Naive thymus-derived CD8-positive, alpha-beta T cell (primary cell): ENCODE data around the gene GRIP2. TPM values are rescaled to one million over a fixed set of nuclear protein-coding genes. Genes with fewer than 3 reads are reported as not detected.

Source experiments
- ATAC-seq, 2 donors: fragments of 150-1000 bp; cut with Tn5 transposase in 1 of 2; sonication (Bioruptor Pico), chemical (Tn5 transposase) in 1 of 2; 1 replicate in 1 of 2; 2 replicates in 1 of 2; pipeline ENCODE4 v1.10.0; 2021; ENCODE audit warnings: mild to moderate bottlenecking in 2 of 2, moderate library complexity in 2 of 2
- POLR2A ChIA-PET: fragments of 350-600 bp; sonication (Branson Sonifier 250); formaldehyde crosslinking; loops from one replicate; lab custom pipeline; 2021; ENCODE audit warnings: antibody characterized with exemption; lab: Charles Lee
- DNase-seq, 10 donors: peaks; one replicate each; pipeline versions ENCODE4 v3.0.0 to v3.0.0-alpha.2; 2020 to 2022
- H3K27ac Mint-ChIP-seq, 10 donors: one replicate each; pipeline ENCODE4 v1.8.0; 2020 to 2022; ENCODE audit warnings: mild to moderate bottlenecking in 10 of 10, mixed read lengths in 10 of 10, moderate library complexity in 4 of 10, inconsistent platforms in 1 of 10
- H3K27me3 Mint-ChIP-seq, 5 donors: one replicate each; pipeline ENCODE4 v1.8.0; 2021 to 2022; ENCODE audit warnings: mixed read lengths in 5 of 5
- H3K36me3 Mint-ChIP-seq, 3 donors: one replicate each; pipeline ENCODE4 v1.8.0; 2020 to 2022; ENCODE audit warnings: mixed read lengths in 3 of 3, mild to moderate bottlenecking in 2 of 3, inconsistent platforms in 1 of 3
- H3K4me1 Mint-ChIP-seq, 4 donors: one replicate each; pipeline ENCODE4 v1.8.0; 2021 to 2022; ENCODE audit warnings: mixed read lengths in 4 of 4
- H3K4me3 Mint-ChIP-seq, 10 donors: one replicate each; pipeline ENCODE4 v1.8.0; 2020 to 2022; ENCODE audit warnings: mild to moderate bottlenecking in 10 of 10, mixed read lengths in 10 of 10, moderate library complexity in 6 of 10, inconsistent platforms in 1 of 10
- H3K9me3 Mint-ChIP-seq, 9 donors: one replicate each; pipeline ENCODE4 v1.8.0; 2020 to 2022; ENCODE audit warnings: mixed read lengths in 9 of 9, mild to moderate bottlenecking in 3 of 9, inconsistent platforms in 1 of 9, moderate library complexity in 1 of 9
- polyA plus RNA-seq, 3 donors: library from polyadenylated mRNA; unstranded; fragments of 300-500 nt; fragmentation: Illumina TruSeq; gene quantifications; one replicate each; pipeline ENCODE4 v1.2.3, GENCODE V29; 2021
- total RNA-seq, 8 experiments: library from RNA in 2 of 8; stranded (reverse) in 2 of 8; gene quantifications; one replicate each; pipeline ENCODE4 v1.2.3 and lab custom pipeline; 2021 to 2026

GRIP2 gene
- total and polyA plus RNA-seq, 5 experiments from 2014 or later, result not detected

DNA sequence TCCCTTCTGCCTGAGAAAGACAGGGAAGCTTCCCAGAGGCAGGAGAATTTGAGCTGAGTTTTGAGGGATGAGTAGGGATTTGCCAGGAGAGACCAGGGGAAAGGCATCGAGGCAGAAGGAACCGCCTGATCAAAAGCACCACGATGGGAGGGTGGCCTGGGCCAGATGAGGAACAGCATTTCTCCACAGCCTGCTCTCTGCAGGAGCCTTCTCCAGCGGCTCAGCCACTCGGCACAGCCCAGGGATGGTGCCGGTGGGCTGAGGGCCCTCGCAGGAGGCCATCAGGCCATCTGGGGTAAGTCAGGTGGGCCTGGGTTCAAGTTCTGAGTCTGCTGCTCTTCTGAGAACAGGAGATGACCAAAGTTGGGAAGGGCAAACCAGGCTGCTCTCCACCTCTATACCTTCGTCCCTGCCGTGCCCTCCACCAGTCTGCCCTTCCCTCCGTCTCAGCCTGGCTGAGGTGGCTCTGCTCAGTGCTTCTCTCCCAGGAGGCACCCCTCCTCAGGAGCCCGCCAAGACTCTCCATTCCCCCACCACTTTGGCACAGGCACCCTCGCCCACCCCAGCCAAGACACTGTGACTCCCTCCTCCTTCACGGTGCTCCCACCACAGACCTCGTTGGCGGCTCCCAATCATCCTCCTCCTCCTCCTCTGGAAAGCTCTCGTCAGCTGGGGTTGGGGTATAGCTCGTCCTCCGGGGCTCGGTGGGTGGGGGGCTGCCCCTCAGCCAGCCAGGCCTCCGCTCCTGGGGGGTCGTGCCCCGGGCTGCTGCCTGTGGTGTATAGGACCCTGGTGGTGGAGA lies 34.9 kb downstream of the GRIP2 start:
- peaks cover 2 to 22% (median 6%) of the 10 kb centered on the region in 3 donors for H3K36me3 Mint-ChIP-seq
- H3K4me1 Mint-ChIP-seq, result peaks cover 0 to 11% (median 5%) of the 10 kb centered on the region in 4 donors
- DNase-seq (no peak), ATAC-seq (no peak)
- H3K27me3 Mint-ChIP-seq, result peaks cover 0 to 10% (median 2%) of the 10 kb centered on the region in 5 donors
- no peak overlapping the region for H3K27ac Mint-ChIP-seq
- POLR2A ChIA-PET, result no interaction called here
- no peak overlapping the region for H3K4me3 Mint-ChIP-seq
- H3K9me3 Mint-ChIP-seq, result peaks cover 5 to 33% (median 16%) of the 10 kb centered on the region in 9 donors

DNA sequence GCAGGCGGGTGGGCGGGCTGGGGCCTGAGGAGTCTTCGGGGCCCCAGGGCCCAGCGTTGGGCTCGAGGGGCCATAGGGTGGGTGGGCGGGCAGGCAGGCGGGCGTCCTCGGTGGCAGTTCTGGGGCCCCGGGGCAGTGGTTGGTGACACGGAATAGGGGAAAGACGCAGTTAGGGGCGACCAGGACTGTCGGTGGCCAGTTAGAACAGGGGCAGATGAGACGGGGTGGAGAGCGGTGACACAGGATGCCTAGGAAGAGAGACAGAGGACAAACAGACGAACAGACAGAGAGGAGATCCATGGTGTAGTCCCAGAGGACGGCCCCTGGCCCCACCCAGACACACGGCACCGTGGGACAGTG lies 36.5 kb downstream of the GRIP2 start:
- H3K9me3 Mint-ChIP-seq, result peaks cover 5 to 39% (median 16%) of the 10 kb centered on the region in 9 donors
- ATAC-seq (no peak), DNase-seq (no peak)
- peak overlapping the region in 1 of 10 donors; percentile 80 for H3K27ac Mint-ChIP-seq
- no peak overlapping the region for H3K4me3 Mint-ChIP-seq
- H3K27me3 Mint-ChIP-seq, result peaks cover 0 to 8% (median 2%) of the 10 kb centered on the region in 5 donors
- peaks cover 2 to 26% (median 6%) of the 10 kb centered on the region in 3 donors for H3K36me3 Mint-ChIP-seq
- H3K4me1 Mint-ChIP-seq, result peaks cover 0 to 8% (median 2%) of the 10 kb centered on the region in 4 donors
- POLR2A ChIA-PET, result no interaction called here

DNA sequence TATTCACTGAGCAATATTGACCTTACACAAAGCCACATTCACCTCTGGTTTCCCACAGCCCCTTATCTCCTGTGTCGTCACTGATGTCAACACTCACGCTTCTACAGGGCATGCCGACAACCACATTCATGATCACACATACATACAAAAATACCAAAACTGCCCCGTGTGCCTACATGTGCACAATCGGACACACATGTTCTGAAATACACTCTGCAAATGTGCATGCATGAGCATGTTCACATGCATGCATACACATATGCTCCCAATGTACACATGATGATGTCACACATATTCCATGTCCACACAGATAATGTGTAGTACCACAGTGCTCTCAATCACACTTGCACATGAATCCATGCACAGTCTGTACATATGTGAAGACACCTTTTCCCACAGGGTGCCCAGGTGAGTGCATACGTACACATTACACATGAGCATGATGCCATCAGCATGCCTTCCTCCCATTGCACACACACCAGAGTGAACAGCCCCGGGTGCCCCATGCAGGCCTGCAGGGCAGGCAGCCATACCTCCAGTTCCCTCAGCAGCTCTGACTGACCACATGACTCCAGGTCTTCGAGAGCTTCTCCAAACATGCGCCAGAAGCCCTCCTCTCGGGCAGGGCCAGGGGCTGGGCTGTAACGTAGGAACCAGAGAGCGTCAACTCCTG lies 37.0 kb downstream of the GRIP2 start:
- ATAC-seq (no peak), DNase-seq (no peak)
- H3K4me3 Mint-ChIP-seq, result no peak overlapping the region
- H3K36me3 Mint-ChIP-seq, result peaks cover 2 to 26% (median 6%) of the 10 kb centered on the region in 3 donors
- peaks cover 0 to 3% (median under 1%) of the 10 kb centered on the region in 4 donors for H3K4me1 Mint-ChIP-seq
- H3K27me3 Mint-ChIP-seq, result peaks cover 0 to 11% (median 2%) of the 10 kb centered on the region in 5 donors
- POLR2A ChIA-PET, result no interaction called here
- peaks cover 5 to 39% (median 16%) of the 10 kb centered on the region in 9 donors for H3K9me3 Mint-ChIP-seq
- H3K27ac Mint-ChIP-seq, result no peak overlapping the region

DNA sequence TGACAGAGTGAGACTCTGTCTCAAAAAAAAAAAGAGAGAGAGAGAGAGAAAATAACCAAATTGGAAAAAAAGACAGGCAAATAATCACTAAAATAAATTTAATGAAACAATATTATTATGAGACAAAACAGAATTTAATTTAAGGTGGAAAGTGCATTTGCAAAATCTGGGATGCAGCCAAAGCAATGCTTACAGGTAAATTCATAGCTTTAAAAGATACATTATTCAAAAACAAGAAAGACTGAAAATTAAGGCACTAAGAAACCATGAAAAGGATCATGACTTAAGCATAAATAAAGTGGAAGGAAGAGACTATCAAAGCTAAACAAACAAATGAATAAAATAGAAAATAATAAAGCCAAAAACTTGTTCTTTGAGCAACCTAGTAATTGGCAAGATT lies 37.7 kb downstream of the GRIP2 start:
- no peak overlapping the region for H3K27ac Mint-ChIP-seq
- ATAC-seq (no peak), DNase-seq (no peak)
- no peak overlapping the region for H3K4me3 Mint-ChIP-seq
- peaks cover 2 to 15% (median 6%) of the 10 kb centered on the region in 5 donors for H3K27me3 Mint-ChIP-seq
- POLR2A ChIA-PET, result no interaction called here
- peaks cover 5 to 39% (median 16%) of the 10 kb centered on the region in 9 donors for H3K9me3 Mint-ChIP-seq
- H3K36me3 Mint-ChIP-seq, result peaks cover 2 to 26% (median 7%) of the 10 kb centered on the region in 3 donors
- H3K4me1 Mint-ChIP-seq, result no peaks in the 10 kb centered on the region

DNA sequence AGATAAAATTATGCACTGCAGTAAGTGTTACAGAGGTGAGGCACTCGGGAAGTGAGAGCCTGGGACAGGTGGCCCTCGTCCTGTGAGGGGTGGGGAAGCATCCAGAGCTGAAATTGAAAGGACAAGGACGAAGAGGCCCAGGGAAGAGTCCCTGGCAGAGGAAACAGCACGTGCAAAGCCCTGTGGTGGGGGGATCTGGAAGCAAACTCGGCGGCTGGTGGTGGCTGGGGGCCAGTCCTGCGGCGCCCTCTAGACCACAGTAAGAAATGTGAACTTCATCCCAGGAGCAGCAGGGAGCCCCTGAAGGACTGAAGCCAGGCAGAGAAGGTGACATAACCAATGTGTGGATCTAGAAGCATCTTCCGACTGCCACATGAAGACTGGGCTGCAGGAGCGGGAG lies 42.8 kb downstream of the GRIP2 start:
- no peak for DNase-seq
- Mint-ChIP-seq H3K27me3 (peaks cover 0 to 14% (median 10%) of the 10 kb centered on the region in 5 donors), H3K36me3 (peaks cover 1 to 17% (median 2%) of the 10 kb centered on the region in 3 donors), H3K27ac (peak overlapping the region in 1 of 10 donors; percentile 12), H3K4me3 (no peak overlapping the region), H3K4me1 (no peaks in the 10 kb centered on the region), H3K9me3 (peaks cover 2 to 27% (median 9%) of the 10 kb centered on the region in 9 donors)
- POLR2A ChIA-PET, result no interaction called here
- no peak for ATAC-seq

DNA sequence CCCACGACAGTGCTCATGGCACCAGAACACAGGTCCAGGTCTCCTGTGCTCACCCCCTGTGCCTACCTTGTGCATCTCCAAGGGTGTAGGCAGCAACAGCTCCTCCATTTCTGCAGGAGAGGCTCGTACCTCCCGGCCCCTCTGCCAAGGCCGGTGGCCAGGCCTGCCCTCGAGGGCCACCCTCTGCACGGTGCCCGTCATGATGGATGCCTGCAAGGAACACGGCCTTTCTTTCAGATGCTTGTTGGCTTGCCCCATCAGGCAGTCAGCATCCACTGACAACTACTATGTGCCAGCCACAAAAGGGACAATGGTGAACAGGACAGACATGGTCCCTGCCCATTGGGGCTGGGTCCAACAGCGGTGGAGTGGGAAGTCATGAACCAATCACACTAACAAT lies 43.8 kb downstream of the GRIP2 start:
- Mint-ChIP-seq H3K9me3 (peaks cover 0 to 17% (median 4%) of the 10 kb centered on the region in 9 donors), H3K36me3 (peaks cover 0 to 7% (median 1%) of the 10 kb centered on the region in 3 donors), H3K27ac (peak overlapping the region in 1 of 10 donors; percentile 53), H3K27me3 (peaks cover 0 to 14% (median 10%) of the 10 kb centered on the region in 5 donors), H3K4me1 (no peaks in the 10 kb centered on the region), H3K4me3 (no peak overlapping the region)
- POLR2A ChIA-PET, result no interaction called here
- no peak for ATAC-seq
- no peak for DNase-seq

DNA sequence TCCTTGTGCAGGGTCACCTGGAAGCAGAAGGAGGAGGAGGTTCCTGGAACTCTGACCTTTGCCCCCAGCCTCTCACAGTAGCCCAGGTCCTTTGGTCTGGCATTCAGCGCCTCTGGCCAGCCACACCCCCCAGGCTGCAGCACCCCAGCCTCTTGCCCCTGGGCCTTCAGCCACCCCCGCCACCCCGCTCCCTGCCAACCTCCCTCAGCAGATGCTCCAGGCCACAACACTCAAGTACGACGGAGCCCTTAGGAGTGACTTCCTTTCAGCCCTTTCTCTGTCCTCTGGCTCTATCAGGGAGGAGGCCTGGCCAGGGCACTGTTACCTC lies 45.2 kb downstream of the GRIP2 start:
- Mint-ChIP-seq H3K27ac (no peak overlapping the region), H3K27me3 (peaks cover 0 to 14% (median 10%) of the 10 kb centered on the region in 5 donors), H3K36me3 (peaks cover 1 to 5% (median 4%) of the 10 kb centered on the region in 3 donors), H3K9me3 (peaks cover 0 to 3% (median 0%) of the 10 kb centered on the region in 9 donors), H3K4me3 (no peak overlapping the region), H3K4me1 (peaks cover 0 to 2% (median 0%) of the 10 kb centered on the region in 4 donors)
- POLR2A ChIA-PET, result no interaction called here
- peak in 1 of 10 donors; percentile 32 for DNase-seq
- ATAC-seq, result no peak

DNA sequence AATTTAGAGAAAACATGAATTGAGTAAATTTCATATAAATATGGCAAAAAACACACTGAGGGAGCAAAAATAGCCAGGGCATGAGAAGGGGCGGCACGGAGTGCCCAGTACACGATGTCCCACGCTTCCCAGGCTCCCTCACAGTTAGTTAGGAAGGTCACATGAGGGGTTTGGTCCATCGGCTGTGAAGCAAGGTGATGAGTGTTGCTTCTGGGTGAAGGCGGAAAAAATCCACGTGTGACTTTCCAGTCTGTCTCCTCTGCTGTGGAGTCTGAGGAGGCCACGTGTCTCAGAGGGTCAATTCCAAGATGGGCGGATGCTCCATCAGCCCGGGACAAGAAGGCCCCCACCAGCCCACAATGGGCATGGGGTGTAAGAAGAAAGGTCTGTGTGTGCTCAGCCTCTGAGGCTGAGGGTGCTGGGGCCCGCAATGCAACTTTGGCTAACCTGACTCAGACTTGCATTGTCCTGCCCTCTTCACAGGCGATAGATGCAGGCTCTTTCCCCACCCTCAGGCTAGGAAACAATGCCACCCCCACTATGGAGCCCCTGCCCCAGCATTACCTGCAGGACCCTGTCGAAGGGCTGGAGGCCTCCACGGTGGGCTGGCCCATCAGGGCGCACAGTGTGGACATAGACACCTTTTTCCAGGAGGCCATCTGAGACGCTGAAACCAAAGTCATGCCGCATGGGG lies 45.7 kb downstream of the GRIP2 start:
- no peak overlapping the region for H3K4me3 Mint-ChIP-seq
- H3K27ac Mint-ChIP-seq, result no peak overlapping the region
- POLR2A ChIA-PET, result no interaction called here
- DNase-seq (no peak), ATAC-seq (no peak)
- H3K27me3 Mint-ChIP-seq, result peaks cover 0 to 14% (median 10%) of the 10 kb centered on the region in 5 donors
- H3K36me3 Mint-ChIP-seq, result peaks cover 0 to 5% (median 4%) of the 10 kb centered on the region in 3 donors
- H3K9me3 Mint-ChIP-seq, result peaks cover 0 to under 1% (median 0%) of the 10 kb centered on the region in 9 donors
- H3K4me1 Mint-ChIP-seq, result peaks cover 0 to 2% (median 0%) of the 10 kb centered on the region in 4 donors

DNA sequence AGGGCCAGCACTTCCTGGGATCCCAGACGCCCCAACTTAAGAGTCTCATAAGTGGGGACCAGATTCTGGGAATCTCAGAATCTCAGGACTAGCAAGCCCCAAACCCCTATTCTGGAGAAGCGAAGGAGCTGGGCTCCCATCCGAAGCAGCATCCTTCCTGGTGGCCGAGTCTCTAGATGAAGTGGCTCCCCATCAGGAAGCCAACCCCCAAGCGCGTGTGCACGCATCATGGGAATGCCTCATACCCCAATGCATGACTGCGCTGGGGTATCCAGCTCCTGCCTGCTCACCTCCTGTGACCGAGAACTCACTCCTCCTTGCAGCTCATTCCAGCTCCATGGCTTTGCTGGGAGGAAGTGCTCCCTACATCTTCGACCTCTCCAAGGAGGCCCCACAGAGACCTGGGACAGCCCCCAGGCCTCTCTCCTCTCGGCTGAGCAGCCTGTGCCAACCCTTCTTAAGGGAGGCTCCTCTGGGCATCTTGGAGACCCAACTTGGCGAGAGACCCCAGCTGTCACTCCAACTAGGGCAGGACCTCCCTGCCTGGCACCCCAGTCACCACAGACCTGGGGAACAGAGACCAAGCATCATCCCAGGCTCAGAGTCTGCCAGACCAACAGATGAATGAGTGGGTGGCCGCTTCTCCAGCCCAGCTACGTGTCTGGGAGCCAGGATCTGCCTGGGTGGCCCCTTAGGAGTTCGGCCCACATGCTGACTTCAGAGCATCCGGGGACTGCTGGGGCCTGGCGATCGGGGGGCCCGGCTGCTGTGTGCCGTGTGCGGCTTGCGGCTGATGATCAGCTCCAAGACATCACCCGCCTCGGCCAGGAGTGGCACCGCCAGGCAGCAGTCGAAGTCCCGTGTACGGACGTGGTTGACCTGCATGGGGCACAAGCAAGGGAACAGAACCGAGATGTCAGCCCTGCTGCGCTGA lies 46.9 kb downstream of the GRIP2 start:
- DNase-seq, result no peak

DNA sequence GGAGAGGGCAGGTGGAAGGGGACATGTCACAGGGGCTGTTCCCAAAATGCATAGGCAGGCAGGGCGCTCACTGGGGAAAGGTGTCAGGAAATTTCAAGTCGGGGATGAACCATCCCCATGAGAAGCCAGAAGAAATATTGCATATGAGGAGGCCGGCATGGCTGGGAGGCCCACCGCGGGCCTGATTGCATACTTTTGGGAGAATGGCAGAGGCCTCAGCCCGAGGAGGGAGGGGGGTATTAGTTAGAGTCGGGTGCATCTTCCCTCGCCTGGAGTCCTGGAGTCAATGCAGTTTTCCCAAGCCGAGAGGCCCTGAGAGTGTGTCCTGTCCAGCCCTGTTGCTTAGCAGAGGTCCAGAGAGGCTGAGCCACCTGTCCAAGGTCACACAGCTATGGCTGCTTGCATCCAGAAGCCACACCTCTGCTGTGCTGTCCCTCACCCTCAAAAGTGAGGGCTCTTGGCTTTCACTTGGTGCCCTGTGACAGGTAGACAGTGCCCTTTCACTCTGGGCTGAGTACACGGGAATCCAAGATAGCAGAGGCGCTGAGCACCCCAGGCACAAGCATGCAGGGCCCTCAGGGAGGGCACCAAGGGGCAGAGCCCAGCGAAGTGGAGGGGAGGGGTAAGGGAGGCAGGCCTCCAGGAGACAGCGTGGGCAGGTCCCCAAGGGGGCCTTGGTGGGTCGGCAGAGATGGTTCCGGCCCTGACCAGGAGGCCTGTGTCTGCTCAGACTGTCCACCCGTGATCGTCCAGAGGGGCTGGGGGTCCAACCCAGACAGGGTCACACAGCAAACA lies 48.5 kb downstream of the GRIP2 start:
- no peak for ATAC-seq
- POLR2A ChIA-PET, result no interaction called here
- Mint-ChIP-seq H3K4me3 (no peak overlapping the region), H3K4me1 (peaks cover 0 to 2% (median 0%) of the 10 kb centered on the region in 4 donors), H3K27me3 (peaks cover 0 to 3% (median 0%) of the 10 kb centered on the region in 5 donors), H3K27ac (peak overlapping the region in 2 of 10 donors; percentile 12 to 43), H3K9me3 (no peaks in the 10 kb centered on the region), H3K36me3 (peaks cover 0 to 19% (median 6%) of the 10 kb centered on the region in 3 donors)
- peak in 1 of 10 donors; percentile 36 for DNase-seq

More for the DNA sequence above, 46.9 kb downstream of the GRIP2 start:
- peaks cover 0 to 14% (median 7%) of the 10 kb centered on the region in 5 donors for H3K27me3 Mint-ChIP-seq
- H3K27ac Mint-ChIP-seq, result no peak overlapping the region
- no peaks in the 10 kb centered on the region for H3K9me3 Mint-ChIP-seq
- no peak for ATAC-seq
- H3K4me1 Mint-ChIP-seq, result peaks cover 0 to 2% (median 0%) of the 10 kb centered on the region in 4 donors
- peaks cover 0 to 8% (median 5%) of the 10 kb centered on the region in 3 donors for H3K36me3 Mint-ChIP-seq
- POLR2A ChIA-PET, result no interaction called here
- no peak overlapping the region for H3K4me3 Mint-ChIP-seq

DNA sequence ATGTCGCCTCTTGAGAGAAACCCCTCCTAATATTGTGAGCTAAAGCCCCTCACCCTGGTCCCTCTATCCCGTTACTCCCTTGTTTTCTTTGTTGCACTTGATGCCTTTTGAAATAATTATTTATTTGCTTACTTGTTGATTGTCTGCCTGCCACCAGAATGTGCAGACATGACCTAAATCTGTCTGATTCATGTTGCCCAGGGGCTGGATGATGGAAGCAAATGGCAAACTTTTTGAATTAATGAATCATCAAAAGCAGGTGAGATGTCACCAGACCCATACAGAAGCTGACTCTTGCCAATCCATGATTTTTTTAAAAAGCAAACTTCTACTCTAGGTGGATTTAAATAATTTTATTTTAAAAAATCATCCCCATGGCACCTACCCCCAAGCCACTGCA lies 49.3 kb downstream of the GRIP2 start:
- ATAC-seq (no peak), DNase-seq (no peak)
- Mint-ChIP-seq H3K4me1 (peaks cover 0 to 2% (median 0%) of the 10 kb centered on the region in 4 donors), H3K27me3 (no peaks in the 10 kb centered on the region), H3K4me3 (no peak overlapping the region), H3K36me3 (peaks cover 0 to 26% (median 6%) of the 10 kb centered on the region in 3 donors), H3K27ac (peak overlapping the region in 1 of 10 donors; percentile 12), H3K9me3 (no peaks in the 10 kb centered on the region)
- POLR2A ChIA-PET, result no interaction called here
